ENCODE data around the gene DSTN. TPM values are rescaled to one million over a fixed set of nuclear protein-coding genes. Genes with fewer than 3 reads are reported as not detected.

DSTN gene
- total RNA-seq, 2 experiments from 2014 or later = 91.2 to 94.3 TPM

- POLR2A ChIA-PET = no interaction called here
- Mint-ChIP-seq H3K4me3 (no peak overlapping the region), H3K27ac (no peak overlapping the region), H3K36me3 (no peaks in the 10 kb centered on the region), H3K27me3 (no peaks in the 10 kb centered on the region), H3K4me1 (ENCODE audit: low read depth) (peaks cover 24% of the 10 kb centered on the region), H3K9me3 (no peaks in the 10 kb centered on the region)
- no peak for DNase-seq
- CTCF ChIA-PET = no interaction called here
- intact Hi-C loops (cut with micrococcal nuclease) = no loop called here
Measured at GRCh38 chr20:17555106-17555505, 14.8 kb upstream of the DSTN start.

- Mint-ChIP-seq H3K36me3 (no peaks in the 10 kb centered on the region), H3K9me3 (no peaks in the 10 kb centered on the region), H3K27ac (no peak overlapping the region), H3K4me1 (ENCODE audit: low read depth) (peaks cover 38% of the 10 kb centered on the region), H3K4me3 (no peak overlapping the region), H3K27me3 (no peaks in the 10 kb centered on the region)
- DNase-seq = no peak
- intact Hi-C loops (cut with micrococcal nuclease) = no loop called here
- ChIA-PET CTCF (interaction anchor here (0.7 to 2.9 kb wide), 4 partner anchors 14 to 126 kb away, joined by 3 to 12 read pairs (median 5); partner anchors contain the start of gene DSTN), POLR2A (interaction anchor here (1.1 to 2.0 kb wide), 2 partner anchors 14 to 54 kb away, joined by 3 to 14 read pairs; partner anchors contain the start of gene DSTN)
Measured at GRCh38 chr20:17556837-17557674, 12.8 kb upstream of the DSTN start.

GRCh38 chr20:17557675-17558006 lies 12.2 kb upstream of the DSTN start:
- Mint-ChIP-seq H3K4me1 (ENCODE audit: low read depth) (peaks cover 38% of the 10 kb centered on the region), H3K27me3 (no peaks in the 10 kb centered on the region), H3K4me3 (no peak overlapping the region), H3K9me3 (no peaks in the 10 kb centered on the region), H3K27ac (no peak overlapping the region), H3K36me3 (no peaks in the 10 kb centered on the region)
- CTCF ChIA-PET = interaction anchor here (0.7 to 2.9 kb wide), 4 partner anchors 13 to 125 kb away, joined by 3 to 12 read pairs (median 4); partner anchors contain the start of gene DSTN
- DNase-seq = no peak
- intact Hi-C loops (cut with micrococcal nuclease) = loop anchor here (1.0 to 2.0 kb wide), 3 partner anchors 19 to 435 kb away; no protein-coding TSS in a partner anchor
- POLR2A ChIA-PET = interaction anchor here (1.1 to 2.0 kb wide), 2 partner anchors 13 to 53 kb away, joined by 3 to 14 read pairs; partner anchors contain the start of gene DSTN

GRCh38 chr20:17558154-17558940 lies 11.5 kb upstream of the DSTN start:
- POLR2A ChIA-PET = interaction anchor here (2.0 kb wide), 1 partner anchor 13 kb away, joined by 14 read pairs; the partner anchor contains the start of gene DSTN
- intact Hi-C loops (cut with micrococcal nuclease) = loop anchor here (1.0 to 2.0 kb wide), 3 partner anchors 20 to 434 kb away; no protein-coding TSS in a partner anchor
- CTCF ChIA-PET = interaction anchor here (0.6 to 2.9 kb wide), 4 partner anchors 12 to 124 kb away, joined by 3 to 12 read pairs (median 4); partner anchors contain the start of gene DSTN
- Mint-ChIP-seq H3K36me3 (no peaks in the 10 kb centered on the region), H3K4me1 (ENCODE audit: low read depth) (peaks cover 38% of the 10 kb centered on the region), H3K9me3 (no peaks in the 10 kb centered on the region), H3K4me3 (peak overlapping the region; percentile 14), H3K27me3 (no peaks in the 10 kb centered on the region), H3K27ac (peak overlapping the region; percentile 87)
- peak; percentile 59 for DNase-seq

- Mint-ChIP-seq H3K27ac (peak overlapping the region; percentile 87), H3K9me3 (no peaks in the 10 kb centered on the region), H3K4me1 (ENCODE audit: low read depth) (peaks cover 38% of the 10 kb centered on the region), H3K4me3 (peak overlapping the region; percentile 14), H3K36me3 (no peaks in the 10 kb centered on the region), H3K27me3 (no peaks in the 10 kb centered on the region)
- intact Hi-C loops (cut with micrococcal nuclease) = loop anchor here (1.0 to 2.0 kb wide), 3 partner anchors 21 to 433 kb away; no protein-coding TSS in a partner anchor
- no peak for DNase-seq
- POLR2A ChIA-PET = interaction anchor here (2.0 kb wide), 1 partner anchor 12 kb away, joined by 14 read pairs; the partner anchor contains the start of gene DSTN
- CTCF ChIA-PET = interaction anchor here (2.9 kb wide), 1 partner anchor 12 kb away, joined by 12 read pairs; the partner anchor contains the start of gene DSTN
Measured at GRCh38 chr20:17558941-17559304, 11.0 kb upstream of the DSTN start.

GRCh38 chr20:17559338-17559737 lies 10.5 kb upstream of the DSTN start:
- no peak for DNase-seq
- peaks cover 38% of the 10 kb centered on the region for H3K4me1 Mint-ChIP-seq (ENCODE audit: low read depth)
- no peaks in the 10 kb centered on the region for H3K27me3 Mint-ChIP-seq
- peak overlapping the region; percentile 19 for H3K27ac Mint-ChIP-seq
- H3K36me3 Mint-ChIP-seq = no peaks in the 10 kb centered on the region
- intact Hi-C loops (cut with micrococcal nuclease) = loop anchor here (2.0 kb wide), 1 partner anchor 55 kb away; no protein-coding TSS in a partner anchor
- H3K4me3 Mint-ChIP-seq = no peak overlapping the region
- H3K9me3 Mint-ChIP-seq = no peaks in the 10 kb centered on the region
- CTCF ChIA-PET = interaction anchor here (2.9 kb wide), 1 partner anchor 11 kb away, joined by 12 read pairs; the partner anchor contains the start of gene DSTN
- POLR2A ChIA-PET = interaction anchor here (2.8 kb wide), 1 partner anchor 11 kb away, joined by 31 read pairs; the partner anchor contains the start of gene DSTN

GRCh38 chr20:17560344-17561074 lies 9.4 kb upstream of the DSTN start:
- no peaks in the 10 kb centered on the region for H3K36me3 Mint-ChIP-seq
- H3K4me1 Mint-ChIP-seq (ENCODE audit: low read depth) = peaks cover 38% of the 10 kb centered on the region
- peak; percentile 52 for DNase-seq
- H3K9me3 Mint-ChIP-seq = no peaks in the 10 kb centered on the region
- peak overlapping the region; percentile 4 for H3K4me3 Mint-ChIP-seq
- ChIA-PET POLR2A (interaction anchor here (2.8 kb wide), 1 partner anchor 10 kb away, joined by 31 read pairs; the partner anchor contains the start of gene DSTN), CTCF (interaction anchor here (1.1 to 1.2 kb wide), 2 partner anchors 10 to 24 kb away, joined by 6 to 8 read pairs; partner anchors contain the start of gene DSTN)
- intact Hi-C loops (cut with micrococcal nuclease) = loop anchor here (1.0 kb wide), 1 partner anchor 10 kb away; the partner anchor contains the start of gene DSTN
- peak overlapping the region; percentile 69 for H3K27ac Mint-ChIP-seq
- no peaks in the 10 kb centered on the region for H3K27me3 Mint-ChIP-seq

GRCh38 chr20:17562804-17563305 lies 7.0 kb upstream of the DSTN start:
- H3K4me3 Mint-ChIP-seq = no peak overlapping the region
- ChIA-PET POLR2A (no interaction called here), CTCF (interaction anchor here (0.8 kb wide), 1 partner anchor 26 kb away, joined by 3 read pairs; no protein-coding TSS in a partner anchor)
- DNase-seq = no peak
- no peaks in the 10 kb centered on the region for H3K36me3 Mint-ChIP-seq
- intact Hi-C loops (cut with micrococcal nuclease) = no loop called here
- H3K27ac Mint-ChIP-seq = no peak overlapping the region
- H3K27me3 Mint-ChIP-seq = no peaks in the 10 kb centered on the region
- H3K9me3 Mint-ChIP-seq = no peaks in the 10 kb centered on the region
- peaks cover 35% of the 10 kb centered on the region for H3K4me1 Mint-ChIP-seq (ENCODE audit: low read depth)

- no peaks in the 10 kb centered on the region for H3K36me3 Mint-ChIP-seq
- POLR2A ChIA-PET = no interaction called here
- intact Hi-C loops (cut with micrococcal nuclease) = no loop called here
- H3K27me3 Mint-ChIP-seq = no peaks in the 10 kb centered on the region
- peaks cover 12% of the 10 kb centered on the region for H3K4me1 Mint-ChIP-seq (ENCODE audit: low read depth)
- no peaks in the 10 kb centered on the region for H3K9me3 Mint-ChIP-seq
- H3K4me3 Mint-ChIP-seq = no peak overlapping the region
- CTCF ChIA-PET = no interaction called here
- DNase-seq = no peak
- H3K27ac Mint-ChIP-seq = no peak overlapping the region
Measured at GRCh38 chr20:17565169-17565845, 4.6 kb upstream of the DSTN start.

GRCh38 chr20:17566345-17566744 lies 3.5 kb upstream of the DSTN start:
- POLR2A ChIA-PET = no interaction called here
- Mint-ChIP-seq H3K4me1 (ENCODE audit: low read depth) (peaks cover 6% of the 10 kb centered on the region), H3K36me3 (no peaks in the 10 kb centered on the region), H3K27ac (no peak overlapping the region), H3K4me3 (no peak overlapping the region), H3K9me3 (no peaks in the 10 kb centered on the region), H3K27me3 (no peaks in the 10 kb centered on the region)
- intact Hi-C loops (cut with micrococcal nuclease) = no loop called here
- no peak for DNase-seq
- CTCF ChIA-PET = interaction anchor here (0.9 kb wide), 1 partner anchor 52 kb away, joined by 3 read pairs; no protein-coding TSS in a partner anchor

All from activated CD4-positive, alpha-beta memory T cell treated with anti-CD3 and anti-CD28 coated beads for 36 hours (primary cell).